Liver (tissue), 9 donors: ENCODE measurements around the gene LPAR1. TPM values are rescaled to one million over a fixed set of nuclear protein-coding genes. Genes with fewer than 3 reads are reported as not detected.

ENCODE experiments used
- DNase-seq: peaks from one replicate; pipeline ENCODE4 v3.0.0-alpha.2; 2017; ENCODE audit warnings: low spot score
- H3K27ac ChIP-seq, 2 donors: one replicate each; pipeline ENCODE4 v1.7.0; 2013; ENCODE audit warnings: inconsistent platforms in 2 of 2, low read length in 2 of 2, control low read depth in 1 of 2, low read depth in 1 of 2, mild to moderate bottlenecking in 1 of 2
- H3K27me3 ChIP-seq, 4 donors: one replicate each; pipeline versions ENCODE4 v1.6.1 to v1.7.0; 2013; ENCODE audit warnings: low read length in 3 of 4, inconsistent platforms in 1 of 4, mild to moderate bottlenecking in 1 of 4, moderate library complexity in 1 of 4; ENCODE audit not compliant: control insufficient read depth in 4 of 4, insufficient read depth in 4 of 4
- H3K36me3 ChIP-seq, 4 donors: one replicate each; pipeline versions ENCODE4 v1.6.1 to v1.7.0; 2013; ENCODE audit warnings: low read length in 3 of 4, mild to moderate bottlenecking in 3 of 4, low read depth in 1 of 4, moderate library complexity in 1 of 4; ENCODE audit not compliant: control insufficient read depth in 4 of 4, insufficient read depth in 3 of 4
- H3K4me1 ChIP-seq, 4 donors: one replicate each; pipeline versions ENCODE4 v1.6.1 to v1.7.0; 2013; ENCODE audit warnings: low read length in 3 of 4, mild to moderate bottlenecking in 3 of 4, moderate library complexity in 1 of 4; ENCODE audit not compliant: control insufficient read depth in 4 of 4, insufficient read depth in 4 of 4
- H3K4me3 ChIP-seq, 3 donors: one replicate each; pipeline versions ENCODE4 v1.6.1 to v1.7.0; 2013; ENCODE audit warnings: low read length in 3 of 3, control low read depth in 1 of 3, low read depth in 1 of 3, mild to moderate bottlenecking in 1 of 3
- H3K9ac ChIP-seq, 2 donors: one replicate each; pipeline ENCODE4 v1.7.0; 2013; ENCODE audit warnings: low read length in 2 of 2, mild to moderate bottlenecking in 2 of 2, moderate library complexity in 2 of 2, control low read depth in 1 of 2, low read depth in 1 of 2
- H3K9me3 ChIP-seq, 4 donors: one replicate each; pipeline versions ENCODE4 v1.6.1 to v1.7.0; 2013; ENCODE audit warnings: low read length in 3 of 4; ENCODE audit not compliant: control insufficient read depth in 4 of 4
- ATF3 ChIP-seq: IDR thresholded peaks from 2 replicates; pipeline ENCODE4 v1.6.1; 2016; ENCODE audit warnings: antibody characterized with exemption
- CTCF ChIP-seq: fragments of 150-350 bp; IDR thresholded peaks from 2 replicates; pipeline ENCODE4 v1.5.1; 2017; ENCODE audit warnings: improper control_type of control experiment, low read depth, low read length; ENCODE audit not compliant: missing input control
- EGR1 ChIP-seq, 2 donors: IDR thresholded peaks; 2 replicates each; pipeline ENCODE4 v1.6.1; 2016 to 2018; ENCODE audit warnings: antibody characterized with exemption in 2 of 2, low read depth in 2 of 2
- FOXA1 ChIP-seq: IDR thresholded peaks from 2 replicates; pipeline ENCODE4 v1.6.1; 2016; ENCODE audit warnings: antibody characterized with exemption
- FOXA2 ChIP-seq: IDR thresholded peaks from 2 replicates; pipeline ENCODE4 v1.6.1; 2016; ENCODE audit warnings: antibody characterized with exemption
- GABPA ChIP-seq, 2 donors: IDR thresholded peaks in 1 of 2; conservative IDR thresholded peaks in 1 of 2; 2 replicates each; pipeline ENCODE4 v1.6.1; 2016; ENCODE audit warnings: antibody characterized with exemption in 2 of 2, mild to moderate bottlenecking in 1 of 2, moderate library complexity in 1 of 2
- HNF4A ChIP-seq, 2 donors: conservative IDR thresholded peaks; 2 replicates each; pipeline ENCODE4 v1.6.1; 2016; ENCODE audit warnings: antibody characterized with exemption in 2 of 2, mild to moderate bottlenecking in 2 of 2
- HNF4G ChIP-seq: IDR thresholded peaks from 2 replicates; pipeline ENCODE4 v1.6.1; 2016; ENCODE audit warnings: antibody characterized with exemption
- JUND ChIP-seq, 2 donors: IDR thresholded peaks; 2 replicates each; pipeline ENCODE4 v1.6.1; 2016; ENCODE audit warnings: antibody characterized with exemption in 2 of 2
- MAX ChIP-seq: IDR thresholded peaks from 2 replicates; pipeline ENCODE4 v1.6.1; 2016; ENCODE audit warnings: antibody characterized with exemption
- NR2F2 ChIP-seq: IDR thresholded peaks from 2 replicates; pipeline ENCODE4 v1.6.1; 2016; ENCODE audit warnings: antibody characterized with exemption
- RAD21 ChIP-seq, 2 donors: IDR thresholded peaks; 2 replicates each; pipeline ENCODE4 v1.6.1; 2016; ENCODE audit warnings: antibody characterized with exemption in 2 of 2, mild to moderate bottlenecking in 2 of 2
- REST ChIP-seq: IDR thresholded peaks from 2 replicates; pipeline ENCODE4 v1.6.1; 2016; ENCODE audit warnings: antibody characterized with exemption, mild to moderate bottlenecking
- RXRA ChIP-seq, 2 donors: IDR thresholded peaks; 2 replicates each; pipeline ENCODE4 v1.6.1; 2017 to 2018; ENCODE audit warnings: antibody characterized with exemption in 2 of 2, mild to moderate bottlenecking in 1 of 2
- SP1 ChIP-seq: IDR thresholded peaks from 2 replicates; pipeline ENCODE4 v1.6.1; 2018; ENCODE audit warnings: antibody characterized with exemption, mild to moderate bottlenecking
- TAF1 ChIP-seq: conservative IDR thresholded peaks from 2 replicates; pipeline ENCODE4 v1.6.1; 2016; ENCODE audit warnings: antibody characterized with exemption, mild to moderate bottlenecking
- YY1 ChIP-seq: IDR thresholded peaks from 2 replicates; pipeline ENCODE4 v1.6.1; 2016; ENCODE audit warnings: antibody characterized with exemption, mild to moderate bottlenecking
- ZBTB33 ChIP-seq: IDR thresholded peaks from 2 replicates; pipeline ENCODE4 v1.6.1; 2016; ENCODE audit warnings: antibody characterized with exemption
- WGBS: extraction: QIAGEN DNeasy Blood & Tissue Kit; methylation state at CpG from one replicate; pipeline ENCODE4 v1.1.7; 2013; 5-methylcytosine and 5-hydroxymethylcytosine counted together
- polyA plus RNA-seq, 2 donors: library from polyadenylated mRNA; stranded (reverse) in 1 of 2; unstranded in 1 of 2; fragments of 200-250 nt in 1 of 2; fragments of >200 nt in 1 of 2; fragmentation: Nextera tagmentation in 1 of 2; extraction: Ambion mirVana in 1 of 2; gene quantifications; one replicate each; pipeline versions ENCODE4 v1.2.1 to v1.2.3, GENCODE V29; 2013 to 2015
- total RNA-seq, 2 donors: library from RNA; depleted of rRNA; stranded (reverse); fragments of >200 nt; gene quantifications; one replicate each; pipeline ENCODE4 v1.2.3, GENCODE V29; 2014
- donor health status: healthy.
- donor health status: healthy.
- donor health status: healthy.
- donor health status: healthy.
- donor health status: healthy.

LPAR1 gene
- total and polyA plus RNA-seq, 4 donors, result 0.51 to 3.6 (median 1.1) TPM

- WGBS, result 36% methylated on average over 1 of the region's 1 CpG
- H3K9me3 ChIP-seq, result peaks cover 0 to 6% (median 1%) of the 10 kb centered on the region in 4 donors
- no peak for TF ChIP-seq FOXA1
- TF ChIP-seq YY1, result no peak
- TF ChIP-seq JUND (IDR thresholded peaks at IDR 0.05), result no peak
- TF ChIP-seq CTCF, result no peak
- TF ChIP-seq ZBTB33, result no peak
- no peak for TF ChIP-seq RXRA (IDR thresholded peaks at IDR 0.05)
- no peak for TF ChIP-seq RAD21 (IDR thresholded peaks at IDR 0.05)
- TF ChIP-seq HNF4G, result no peak
- no peak for TF ChIP-seq HNF4A (conservative IDR thresholded peaks at IDR 0.05)
- no peak for TF ChIP-seq TAF1
- no peak for TF ChIP-seq ATF3
- TF ChIP-seq MAX, result no peak
- no peak for TF ChIP-seq GABPA (IDR thresholded peaks at IDR 0.05 in 1 of 2, conservative IDR thresholded peaks at IDR 0.05 in 1 of 2)
- no peak for TF ChIP-seq FOXA2
- no peak for TF ChIP-seq EGR1 (IDR thresholded peaks at IDR 0.05; ENCODE audit: low read depth in 2 of 2)
- TF ChIP-seq NR2F2, result no peak
- no peak for TF ChIP-seq REST
Observed at GRCh38 chr9:110954822-110955291, 83.4 kb downstream of the LPAR1 start.

GRCh38 chr9:110952540-110952859, 85.8 kb downstream of the LPAR1 start:
- peaks cover 0 to 3% (median 0%) of the 10 kb centered on the region in 4 donors for H3K9me3 ChIP-seq
- no peak overlapping the region for H3K4me3 ChIP-seq
- H3K27ac ChIP-seq, result no peak overlapping the region
- 86% methylated on average over 4 of the region's 4 CpGs for WGBS
- no peaks in the 10 kb centered on the region for H3K27me3 ChIP-seq
- peaks cover 0 to 2% (median 0%) of the 10 kb centered on the region in 4 donors for H3K36me3 ChIP-seq
- H3K4me1 ChIP-seq, result no peaks in the 10 kb centered on the region
- no peak overlapping the region for H3K9ac ChIP-seq
- TF ChIP-seq HNF4G, result no peak
- no peak for TF ChIP-seq ZBTB33
- no peak for TF ChIP-seq FOXA2
- TF ChIP-seq CTCF, result no peak
- no peak for TF ChIP-seq YY1
- no peak for TF ChIP-seq SP1
- TF ChIP-seq EGR1 (IDR thresholded peaks at IDR 0.05; ENCODE audit: low read depth in 2 of 2), result no peak
- TF ChIP-seq RXRA (IDR thresholded peaks at IDR 0.05), result no peak
- no peak for TF ChIP-seq JUND (IDR thresholded peaks at IDR 0.05)
- no peak for TF ChIP-seq ATF3
- TF ChIP-seq MAX, result no peak
- TF ChIP-seq NR2F2, result no peak
- TF ChIP-seq RAD21 (IDR thresholded peaks at IDR 0.05), result no peak
- no peak for DNase-seq

More at GRCh38 chr9:110954822-110955291, 83.4 kb downstream of the LPAR1 start:
- Histone ChIP-seq H3K9ac (no peak overlapping the region), H3K27me3 (no peaks in the 10 kb centered on the region), H3K4me1 (no peaks in the 10 kb centered on the region), H3K4me3 (no peak overlapping the region), H3K36me3 (peaks cover 0 to 2% (median 0%) of the 10 kb centered on the region in 4 donors), H3K27ac (no peak overlapping the region)
- no peak for DNase-seq
